Measurements from ENCODE around the gene CAMK2G.
A peak's percentile ranks its signal among the peaks of the same experiment; 100 is the strongest.

CAMK2G gene

DNA sequence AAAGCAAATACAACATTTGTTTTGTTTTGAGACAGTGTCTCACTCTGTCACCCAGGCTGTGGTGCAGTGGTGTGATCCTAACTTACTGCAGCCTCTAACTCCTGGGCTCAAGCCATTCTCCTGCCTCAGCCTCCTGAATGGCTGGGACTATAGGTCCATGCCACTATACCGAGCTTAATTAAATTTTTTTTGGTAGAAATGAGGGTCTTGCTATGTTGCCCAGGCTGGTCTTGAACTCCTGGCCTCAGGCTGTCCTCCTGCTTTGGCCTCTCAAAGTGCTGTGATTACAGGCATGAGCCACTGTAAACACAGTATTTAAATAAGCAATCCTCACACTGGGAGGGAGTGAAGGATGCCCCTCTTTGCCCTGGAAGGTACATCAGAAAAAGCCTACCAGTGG is 4.0 kb upstream of the CAMK2G start:
- DNase-seq = no peak

DNA sequence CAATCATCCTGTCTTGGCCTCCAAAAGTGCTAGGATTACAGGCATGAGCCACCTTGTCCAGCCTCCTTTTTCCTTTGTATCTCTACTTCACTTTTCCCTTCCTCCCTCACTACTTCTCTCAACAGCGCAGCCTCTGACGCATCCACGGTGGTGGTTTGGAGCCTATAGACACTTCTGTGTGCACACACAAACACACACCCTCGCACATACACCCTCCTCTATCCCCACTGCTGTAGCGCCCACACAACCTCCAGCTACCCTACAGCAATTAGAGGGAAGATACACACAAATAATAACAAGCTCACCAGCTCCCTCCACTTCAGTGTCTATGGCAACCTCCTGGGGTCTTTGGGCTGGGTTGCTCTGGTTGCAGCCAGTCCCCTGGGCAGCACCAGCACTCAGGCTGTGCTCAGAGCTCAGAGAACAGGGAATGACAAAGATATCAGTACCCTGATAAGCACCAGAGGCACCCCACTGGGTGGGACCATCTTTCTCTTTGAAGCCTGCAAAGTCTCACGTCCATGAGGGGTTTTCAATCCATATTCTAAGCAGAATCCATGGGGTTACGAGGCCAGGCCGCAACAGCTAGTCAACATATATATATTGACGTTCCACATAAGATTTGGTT is 3.3 kb upstream of the CAMK2G start:
- DNase-seq = no peak

- no peak for DNase-seq
These were observed 2.6 kb upstream of the CAMK2G start for GRCh38 chr10:73876971-73877370.

DNA sequence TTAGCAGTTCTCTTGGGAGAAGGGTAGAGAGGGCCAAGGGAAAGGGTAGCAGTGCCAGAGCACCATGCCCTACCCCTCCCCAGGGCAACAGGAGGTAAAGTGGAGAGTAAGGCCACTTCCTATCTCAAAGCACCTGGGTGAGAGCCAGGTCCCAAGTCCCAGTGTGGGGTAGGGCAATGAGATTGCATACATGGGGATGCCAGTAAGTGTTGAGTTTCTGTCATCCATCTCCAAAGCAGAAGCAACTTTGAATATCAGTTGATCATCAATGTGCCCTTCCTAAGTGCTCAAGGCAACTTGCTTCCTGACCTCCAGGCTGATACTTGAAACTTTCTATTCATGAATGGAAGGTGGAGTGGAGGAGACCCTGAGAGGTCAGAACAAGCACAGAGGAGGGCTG is 2.2 kb upstream of the CAMK2G start:
- DNase-seq = no peak

GRCh38 chr10:73876157-73876556 is 1.8 kb upstream of the CAMK2G start:
- no peak for DNase-seq

GRCh38 chr10:73875139-73875475 is 752 bp upstream of the CAMK2G start:
- DNase-seq = no peak

GRCh38 chr10:73873838-73874215 is 528 bp downstream of the CAMK2G start:
- no peak for DNase-seq

GRCh38 chr10:73873142-73873837 is 1.1 kb downstream of the CAMK2G start:
- no peak for DNase-seq

DNA sequence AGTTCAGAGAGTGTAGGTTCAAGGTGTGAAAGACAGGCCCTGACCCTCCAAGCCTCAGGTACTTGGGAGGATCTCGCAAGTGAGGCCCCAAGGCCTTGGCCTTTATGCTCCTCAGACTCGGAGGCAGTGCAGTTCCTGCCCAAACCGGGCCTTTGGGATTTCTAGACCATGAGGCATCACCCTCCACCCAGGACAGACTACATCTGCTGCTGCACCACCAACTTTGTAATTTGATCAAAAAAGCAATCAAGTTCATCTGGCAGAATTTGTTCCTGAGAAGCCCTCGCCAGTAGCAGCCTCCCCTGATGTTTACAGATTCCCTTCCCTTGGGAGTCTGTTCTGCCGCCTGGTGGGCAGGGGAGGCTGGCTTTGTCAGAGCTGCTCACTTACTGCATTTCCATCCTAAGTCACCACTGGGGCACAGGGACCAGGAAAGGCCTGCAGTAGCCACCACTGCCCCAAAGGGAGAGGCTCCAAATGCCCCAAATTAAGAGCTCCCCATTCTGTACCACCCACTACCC is 2.1 kb downstream of the CAMK2G start:
- DNase-seq = no peak

GRCh38 chr10:73871295-73872189 is 2.8 kb downstream of the CAMK2G start:
- no peak for DNase-seq

GRCh38 chr10:73868655-73869195 is 5.6 kb downstream of the CAMK2G start:
- DNase-seq = no peak

DNA sequence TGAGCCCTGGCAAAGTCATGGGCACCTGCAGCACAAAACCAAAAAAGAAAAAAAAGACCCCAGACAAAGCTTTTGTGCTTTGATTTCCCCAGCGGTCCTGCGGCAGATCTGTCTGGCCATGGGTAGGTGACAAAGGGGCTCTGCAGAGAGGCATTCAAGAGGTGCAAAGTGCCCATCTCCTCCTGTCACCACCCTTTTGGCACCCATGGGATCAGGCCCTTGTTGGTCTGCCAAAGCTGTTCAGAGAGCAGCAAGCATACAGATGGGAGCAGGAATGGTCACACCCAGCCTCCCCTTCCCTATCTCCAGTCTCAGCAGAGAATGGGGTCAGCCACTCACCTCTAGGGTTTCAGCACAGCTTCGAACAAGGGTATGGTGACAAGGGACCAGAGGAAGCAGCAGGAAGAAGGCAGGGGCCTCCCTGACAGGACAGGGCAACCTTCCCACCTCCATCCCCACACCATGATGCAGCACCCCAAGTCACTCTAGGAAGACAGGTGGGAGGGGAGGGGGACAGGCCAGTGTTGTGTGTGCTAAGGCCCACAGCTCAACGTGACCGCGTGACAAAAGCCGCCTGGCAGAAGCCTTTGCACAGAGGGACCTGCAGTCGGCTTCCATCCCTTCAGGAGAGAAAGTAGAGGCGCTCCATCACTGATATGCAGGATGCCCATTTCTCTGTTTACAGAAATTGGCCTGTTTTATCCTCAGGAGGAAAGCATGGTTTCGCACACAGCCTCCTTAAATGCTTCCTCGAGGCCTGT is 6.3 kb downstream of the CAMK2G start:
- DNase-seq = no peak

GRCh38 chr10:73867126-73867807 is 7.1 kb downstream of the CAMK2G start:
- no peak for DNase-seq

GRCh38 chr10:73866621-73867020 is 7.7 kb downstream of the CAMK2G start:
- no peak for DNase-seq

GRCh38 chr10:73865459-73866442 is 8.6 kb downstream of the CAMK2G start:
- peak; percentile 42 for DNase-seq

GRCh38 chr10:73865107-73865458 is 9.3 kb downstream of the CAMK2G start:
- no peak for DNase-seq

DNA sequence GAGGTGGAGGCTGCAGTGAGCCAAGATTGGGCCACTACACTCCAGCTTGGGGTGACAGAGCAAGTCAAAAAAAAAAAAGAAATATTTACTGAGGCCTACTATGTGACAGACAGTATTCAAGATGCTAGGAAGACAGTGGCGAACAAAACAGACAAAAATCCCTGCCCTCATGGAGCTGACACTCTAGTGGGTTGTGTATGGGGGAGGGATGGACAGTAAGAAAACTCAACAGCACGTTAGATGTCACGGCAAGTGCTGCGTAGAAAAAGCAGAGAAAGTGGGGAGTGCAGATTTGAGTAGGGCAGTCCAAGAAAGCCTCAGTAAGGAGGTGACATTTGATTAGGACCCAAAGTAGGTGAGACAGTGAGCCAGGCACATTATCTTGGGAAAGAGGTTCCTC is 10.1 kb downstream of the CAMK2G start:
- DNase-seq = no peak

DNA sequence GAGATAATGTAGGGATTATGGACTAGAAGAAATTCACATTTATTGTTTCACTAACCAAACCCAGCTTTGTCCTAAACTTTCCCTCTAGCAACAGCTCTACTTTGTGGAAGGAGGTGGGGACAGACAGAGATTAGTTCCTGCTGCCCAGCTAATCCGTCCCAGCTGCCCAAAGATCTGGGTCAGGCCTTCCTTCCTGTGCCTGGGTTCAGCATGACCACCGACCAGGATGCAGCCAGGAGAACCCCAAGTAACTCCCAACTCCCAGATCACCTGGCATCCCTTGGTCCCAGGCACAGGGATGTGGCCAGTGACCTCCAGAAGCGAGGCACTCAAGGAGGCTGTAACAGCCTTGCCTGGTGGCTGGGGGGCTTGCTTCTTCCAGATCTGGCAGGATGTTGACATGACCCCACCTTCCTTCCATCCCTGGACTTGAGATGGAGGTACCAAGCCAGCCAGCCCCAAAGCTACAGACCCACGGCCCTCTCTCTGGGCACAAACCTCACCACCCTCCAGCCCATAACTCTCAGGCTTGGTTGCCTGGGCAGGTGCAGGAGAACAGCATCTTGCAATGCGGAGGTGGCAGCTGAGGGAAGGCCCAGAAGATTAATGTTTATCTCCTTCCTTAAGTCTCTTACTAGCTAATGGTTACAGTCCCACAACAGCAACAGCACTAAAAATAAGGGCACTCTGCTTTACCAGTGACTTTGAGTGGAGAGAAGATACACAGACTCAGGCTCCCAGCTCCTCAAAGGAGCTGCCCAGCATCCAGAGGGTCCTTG is 11.1 kb downstream of the CAMK2G start:
- no peak for DNase-seq

GRCh38 chr10:73862011-73862410 is 12.3 kb downstream of the CAMK2G start:
- no peak for DNase-seq
